Duodenal mucosa (tissue), 2 donors: ENCODE results near the gene NKX6-1.

Source experiments
- H3K27ac ChIP-seq: one replicate; pipeline ENCODE4 v1.7.0; 2013; ENCODE audit warnings: low read depth, low read length
- H3K27me3 ChIP-seq, 2 donors: one replicate each; pipeline ENCODE4 v1.7.0; 2013; ENCODE audit warnings: low read length in 2 of 2, control low read depth in 1 of 2; ENCODE audit not compliant: insufficient read depth in 2 of 2, control insufficient read depth in 1 of 2
- H3K36me3 ChIP-seq, 2 donors: one replicate each; pipeline ENCODE4 v1.7.0; 2013; ENCODE audit warnings: low read length in 2 of 2, control low read depth in 1 of 2; ENCODE audit not compliant: insufficient read depth in 2 of 2, control insufficient read depth in 1 of 2
- H3K4me1 ChIP-seq, 2 donors: one replicate each; pipeline ENCODE4 v1.7.0; 2013; ENCODE audit warnings: low read length in 2 of 2, control low read depth in 1 of 2; ENCODE audit not compliant: insufficient read depth in 2 of 2, control insufficient read depth in 1 of 2
- H3K4me3 ChIP-seq, 2 donors: one replicate each; pipeline ENCODE4 v1.7.0; 2013; ENCODE audit warnings: low read length in 2 of 2, low read depth in 1 of 2
- H3K9ac ChIP-seq, 2 donors: one replicate each; pipeline ENCODE4 v1.7.0; 2013; ENCODE audit warnings: low read length in 2 of 2, low read depth in 1 of 2
- H3K9me3 ChIP-seq, 2 donors: one replicate each; pipeline ENCODE4 v1.7.0; 2013; ENCODE audit warnings: low read length in 2 of 2, control low read depth in 1 of 2; ENCODE audit not compliant: control insufficient read depth in 1 of 2

The NKX6-1 gene

DNA sequence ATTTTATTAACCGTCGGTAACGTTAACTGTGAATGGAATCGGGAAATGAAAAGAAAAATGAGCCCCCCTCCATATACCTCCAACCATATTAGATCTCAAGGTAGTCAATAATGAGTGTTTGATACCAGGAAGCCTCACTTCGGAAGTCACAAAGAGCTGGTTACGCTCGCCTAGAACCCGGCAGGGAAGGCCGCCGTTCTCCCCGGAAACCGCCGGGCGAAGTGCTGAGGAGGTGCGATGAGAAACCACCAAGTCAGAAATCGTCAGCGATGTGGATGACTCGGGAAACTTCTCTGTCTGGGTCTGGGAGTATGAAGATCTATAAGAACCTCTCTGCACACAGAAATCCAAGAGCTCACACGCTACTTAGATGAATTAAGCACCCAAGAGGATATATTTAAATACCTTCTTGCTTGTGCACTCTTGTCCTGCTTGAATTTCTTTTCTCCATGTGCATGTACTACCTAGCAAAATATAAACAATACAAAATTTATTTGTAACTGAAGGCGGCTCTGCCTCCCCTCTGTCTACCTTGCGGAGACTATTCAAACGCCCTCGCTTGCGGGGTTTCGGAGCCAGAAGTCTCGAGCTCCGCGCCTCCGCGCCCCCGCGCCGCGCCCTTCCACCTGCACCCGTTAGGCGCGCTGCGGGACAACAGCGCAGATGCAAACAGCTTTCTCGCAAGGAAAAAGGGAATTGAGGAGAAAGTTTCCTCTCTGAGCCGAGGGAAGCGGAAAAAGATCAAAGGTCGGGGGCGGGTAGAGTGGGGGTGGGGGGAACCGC is 17.8 kb downstream of the NKX6-1 start:
- H3K4me3 ChIP-seq: no peak overlapping the region
- no peaks in the 10 kb centered on the region for H3K9me3 ChIP-seq
- H3K27ac ChIP-seq: no peak overlapping the region
- H3K36me3 ChIP-seq: no peaks in the 10 kb centered on the region
- peaks cover 0 to 9% of the 10 kb centered on the region in 2 donors for H3K4me1 ChIP-seq
- H3K9ac ChIP-seq: no peak overlapping the region
- peaks cover 53 to 81% of the 10 kb centered on the region in 2 donors for H3K27me3 ChIP-seq

DNA sequence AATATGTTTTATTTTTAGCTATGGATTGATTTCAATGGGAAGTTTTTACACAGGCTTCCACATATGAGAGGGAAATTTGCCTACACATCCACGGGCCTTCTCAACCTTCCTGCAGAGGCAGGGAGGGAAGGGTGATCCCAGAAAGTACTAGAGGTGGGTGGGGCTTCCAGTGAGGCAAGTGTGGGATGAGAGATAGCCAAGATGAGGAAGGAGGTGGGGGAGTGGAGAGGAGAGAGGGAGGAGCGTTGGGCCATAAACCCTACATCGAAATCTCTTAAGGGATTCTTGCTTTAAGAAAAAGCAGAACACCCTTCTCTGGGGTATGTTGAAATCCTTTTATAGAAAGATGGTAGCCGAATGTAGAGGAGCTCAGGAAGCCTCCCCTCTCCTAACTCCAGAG is 19.0 kb downstream of the NKX6-1 start:
- no peak overlapping the region for H3K27ac ChIP-seq
- peaks cover 44 to 69% of the 10 kb centered on the region in 2 donors for H3K27me3 ChIP-seq
- H3K9me3 ChIP-seq: no peaks in the 10 kb centered on the region
- H3K4me3 ChIP-seq: no peak overlapping the region
- H3K9ac ChIP-seq: no peak overlapping the region
- peaks cover 0 to 9% of the 10 kb centered on the region in 2 donors for H3K4me1 ChIP-seq
- H3K36me3 ChIP-seq: no peaks in the 10 kb centered on the region

DNA sequence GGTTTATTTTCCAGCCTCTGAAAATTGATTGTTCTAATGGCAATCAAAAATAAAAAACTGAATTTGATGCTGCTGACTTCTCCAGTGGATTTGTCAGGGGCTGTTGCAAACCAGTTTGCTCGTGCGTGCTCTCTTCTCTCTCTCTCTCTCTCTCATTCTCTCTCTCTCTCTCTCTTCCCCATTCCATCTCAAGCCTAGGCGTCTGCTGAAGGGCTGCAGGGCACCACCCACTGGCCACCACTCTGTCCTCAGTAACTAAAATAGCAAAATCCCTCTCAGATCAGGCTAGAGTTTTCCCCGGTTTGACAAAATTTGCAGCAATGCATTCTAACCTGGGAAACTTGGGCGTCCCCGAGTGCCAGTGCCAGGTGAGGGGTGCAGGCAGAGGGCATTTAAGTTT is 19.4 kb downstream of the NKX6-1 start:
- H3K9me3 ChIP-seq: no peaks in the 10 kb centered on the region
- H3K9ac ChIP-seq: no peak overlapping the region
- no peak overlapping the region for H3K4me3 ChIP-seq
- H3K36me3 ChIP-seq: no peaks in the 10 kb centered on the region
- H3K4me1 ChIP-seq: peaks cover 0 to 9% of the 10 kb centered on the region in 2 donors
- H3K27ac ChIP-seq: no peak overlapping the region
- peaks cover 43 to 65% of the 10 kb centered on the region in 2 donors for H3K27me3 ChIP-seq

DNA sequence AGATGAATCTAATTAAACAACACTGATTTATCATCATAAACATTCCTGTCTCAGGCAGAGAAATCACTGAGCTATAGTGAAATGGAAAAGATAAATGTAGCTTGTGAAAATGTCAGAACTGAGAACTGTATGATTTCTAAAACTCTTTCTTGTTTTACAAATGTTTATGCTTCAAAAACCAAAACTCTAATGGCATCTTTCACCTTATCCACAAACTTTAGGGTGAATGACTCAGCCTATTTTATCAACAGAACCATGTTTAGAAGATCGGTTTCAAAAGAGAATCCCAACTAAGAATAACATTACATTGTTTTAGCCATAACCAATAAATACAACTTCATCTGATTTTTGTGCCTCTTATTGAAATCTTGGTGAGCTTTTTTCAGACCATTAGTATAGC is 21.4 kb downstream of the NKX6-1 start:
- H3K4me1 ChIP-seq: peaks cover 0 to 5% of the 10 kb centered on the region in 2 donors
- H3K9ac ChIP-seq: no peak overlapping the region
- H3K36me3 ChIP-seq: no peaks in the 10 kb centered on the region
- no peak overlapping the region for H3K27ac ChIP-seq
- H3K4me3 ChIP-seq: no peak overlapping the region
- H3K27me3 ChIP-seq: peaks cover 23 to 49% of the 10 kb centered on the region in 2 donors
- no peaks in the 10 kb centered on the region for H3K9me3 ChIP-seq

DNA sequence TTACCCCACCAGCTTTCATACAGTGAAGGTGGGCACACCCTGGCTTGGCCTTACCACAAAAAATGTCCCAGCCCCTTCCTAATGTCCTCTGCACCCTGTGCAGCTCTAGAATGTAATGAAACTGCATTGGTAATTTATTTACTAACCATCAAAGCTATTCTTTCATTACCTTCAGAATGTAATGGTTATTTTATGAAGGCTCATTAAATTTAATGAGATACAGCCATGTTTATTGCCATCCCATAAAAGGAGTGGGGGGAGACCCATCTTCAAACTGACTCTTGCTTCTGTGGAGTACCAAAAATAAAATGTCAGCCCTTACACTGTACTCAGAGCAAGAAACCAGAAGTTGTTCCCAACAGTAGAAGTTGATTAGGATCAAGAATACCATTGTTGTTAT is 25.0 kb downstream of the NKX6-1 start:
- Histone ChIP-seq H3K4me3 (no peak overlapping the region), H3K36me3 (no peaks in the 10 kb centered on the region), H3K4me1 (no peaks in the 10 kb centered on the region), H3K27ac (no peak overlapping the region), H3K27me3 (peaks cover 0 to 18% of the 10 kb centered on the region in 2 donors), H3K9ac (no peak overlapping the region), H3K9me3 (no peaks in the 10 kb centered on the region)

DNA sequence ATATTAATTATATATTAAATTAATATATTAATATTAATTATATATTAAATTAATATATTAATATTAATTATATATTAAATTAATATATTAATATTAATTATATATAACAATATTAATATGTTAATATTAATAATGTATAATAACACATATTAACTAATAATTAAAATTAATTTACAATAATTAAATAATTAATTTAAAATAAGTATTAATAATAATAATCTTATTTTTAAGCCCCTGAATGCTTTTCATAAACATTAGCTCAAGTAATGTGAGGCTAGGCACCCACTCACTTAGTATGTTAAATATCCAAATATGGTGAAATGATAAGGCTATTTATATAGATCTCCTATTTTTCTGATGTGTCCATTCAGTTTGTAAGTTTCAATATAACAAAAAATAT is 26.9 kb downstream of the NKX6-1 start:
- no peaks in the 10 kb centered on the region for H3K4me1 ChIP-seq
- H3K9me3 ChIP-seq: no peaks in the 10 kb centered on the region
- no peaks in the 10 kb centered on the region for H3K36me3 ChIP-seq
- no peak overlapping the region for H3K9ac ChIP-seq
- H3K4me3 ChIP-seq: no peak overlapping the region
- H3K27me3 ChIP-seq: peaks cover 0 to 12% of the 10 kb centered on the region in 2 donors
- no peak overlapping the region for H3K27ac ChIP-seq

DNA sequence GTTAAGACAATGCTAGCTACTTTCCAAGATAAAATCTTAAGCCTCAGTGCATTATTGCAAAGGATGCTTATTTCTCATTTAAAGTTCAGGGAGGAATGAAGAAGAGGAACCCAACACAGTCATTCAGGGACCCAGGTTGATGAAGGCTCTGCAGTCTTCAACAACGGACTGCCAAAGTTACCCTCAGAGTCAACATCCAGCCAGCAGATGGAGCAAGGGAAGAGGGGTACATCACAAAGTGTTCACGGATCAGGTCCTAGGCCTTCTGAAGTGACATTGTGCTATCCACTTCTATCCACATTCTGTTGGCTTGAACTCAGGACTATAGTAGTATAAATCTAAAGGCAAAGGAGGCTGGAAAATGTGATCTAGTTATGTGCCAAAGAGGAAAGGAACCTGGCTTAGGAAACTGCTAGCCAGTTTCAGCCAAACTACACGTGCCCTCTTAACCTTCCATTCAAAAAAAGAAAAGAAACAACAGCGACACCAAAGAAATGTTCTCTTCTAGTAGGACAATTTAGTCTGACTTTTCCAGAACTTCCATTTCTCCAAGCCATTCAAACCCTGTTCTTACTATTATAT is 28.8 kb downstream of the NKX6-1 start:
- Histone ChIP-seq H3K27me3 (peaks cover 0 to 7% of the 10 kb centered on the region in 2 donors), H3K9me3 (no peaks in the 10 kb centered on the region), H3K27ac (no peak overlapping the region), H3K9ac (no peak overlapping the region), H3K4me3 (no peak overlapping the region), H3K36me3 (no peaks in the 10 kb centered on the region), H3K4me1 (no peaks in the 10 kb centered on the region)

DNA sequence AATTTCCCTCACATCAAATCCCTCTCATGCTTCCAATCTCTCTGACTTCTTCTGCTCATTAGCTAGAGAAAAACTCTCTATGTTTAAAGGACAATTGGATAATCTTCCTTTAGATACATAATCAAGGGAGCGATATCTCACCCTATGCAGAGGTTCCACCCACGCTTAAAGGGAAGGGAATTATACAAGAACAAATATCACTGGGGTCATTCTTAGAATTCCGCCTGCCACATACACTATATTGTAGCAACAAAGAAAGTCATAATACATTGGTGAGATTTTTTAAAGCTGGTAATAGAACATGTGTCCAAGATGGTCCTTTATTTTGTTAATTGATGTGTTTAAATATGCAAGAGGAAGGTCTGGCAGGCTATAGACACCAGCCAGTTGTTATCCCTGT is 31.5 kb downstream of the NKX6-1 start:
- Histone ChIP-seq H3K27me3 (peaks cover 0 to 2% of the 10 kb centered on the region in 2 donors), H3K27ac (no peak overlapping the region), H3K36me3 (no peaks in the 10 kb centered on the region), H3K4me1 (no peaks in the 10 kb centered on the region), H3K9ac (no peak overlapping the region), H3K4me3 (no peak overlapping the region), H3K9me3 (peaks cover 0 to 2% of the 10 kb centered on the region in 2 donors)

DNA sequence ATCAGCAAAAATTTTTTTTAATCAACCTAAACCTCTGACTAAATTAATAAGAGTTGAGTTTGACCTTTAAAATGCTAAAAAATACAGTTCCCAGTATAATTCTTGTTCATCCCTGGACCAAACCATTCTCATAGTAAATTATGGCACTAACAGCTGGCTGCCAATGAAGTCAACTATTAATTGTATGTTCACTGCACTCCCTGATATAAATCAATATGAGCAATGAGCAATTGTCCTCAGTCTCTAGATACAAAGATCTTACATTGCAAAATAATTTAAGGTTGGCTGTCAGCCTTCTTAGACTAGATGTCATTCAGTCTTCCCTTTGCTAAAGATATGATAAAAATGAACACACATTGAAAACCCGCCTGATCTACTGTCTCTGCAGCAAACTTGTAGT is 39.3 kb downstream of the NKX6-1 start:
- H3K27ac ChIP-seq: no peak overlapping the region
- no peaks in the 10 kb centered on the region for H3K27me3 ChIP-seq
- H3K4me3 ChIP-seq: no peak overlapping the region
- H3K9ac ChIP-seq: no peak overlapping the region
- no peaks in the 10 kb centered on the region for H3K4me1 ChIP-seq
- peaks cover 0 to 2% of the 10 kb centered on the region in 2 donors for H3K9me3 ChIP-seq
- H3K36me3 ChIP-seq: no peaks in the 10 kb centered on the region

DNA sequence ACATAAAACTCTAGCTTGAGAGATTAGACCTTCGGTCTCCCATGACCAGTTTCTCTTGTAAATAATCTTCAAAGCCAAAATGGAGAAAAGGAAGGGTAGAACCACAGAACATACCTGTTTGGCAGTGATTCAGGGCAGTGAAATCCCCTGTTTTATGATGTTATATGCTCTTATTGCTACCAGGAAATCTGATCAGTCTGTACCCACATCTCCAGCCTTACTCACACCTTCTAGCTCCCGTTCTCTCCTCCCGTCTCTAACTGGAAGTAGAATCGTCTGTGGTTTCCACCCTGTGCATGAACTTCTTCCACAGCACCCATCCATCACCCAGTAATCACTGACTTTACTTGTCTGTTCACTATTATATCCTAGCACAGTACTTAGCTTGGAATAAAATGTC is 42.9 kb downstream of the NKX6-1 start:
- no peaks in the 10 kb centered on the region for H3K27me3 ChIP-seq
- no peaks in the 10 kb centered on the region for H3K36me3 ChIP-seq
- H3K4me1 ChIP-seq: no peaks in the 10 kb centered on the region
- no peak overlapping the region for H3K4me3 ChIP-seq
- H3K9ac ChIP-seq: no peak overlapping the region
- no peak overlapping the region for H3K27ac ChIP-seq
- H3K9me3 ChIP-seq: no peaks in the 10 kb centered on the region
